Activated T-helper 1 cell treated with anti-CD3 and anti-CD28 coated beads, Interleukin-2, amount 50 U/mL, for 16 hours (primary cell): Measurements from ENCODE around the gene ZFHX2.
A peak's percentile ranks its signal among the peaks of the same experiment; 100 is the strongest.

ENCODE experiments used
- DNase-seq, 2 donors: peaks; one replicate each; pipeline ENCODE4 v3.0.0-alpha.2; 2020; ENCODE audit warnings: low read depth in 1 of 2, low spot score in 1 of 2

The ZFHX2 gene

GRCh38 chr14:23561873-23562821 is 10.6 kb upstream of the ZFHX2 start:
- no peak for DNase-seq

DNA sequence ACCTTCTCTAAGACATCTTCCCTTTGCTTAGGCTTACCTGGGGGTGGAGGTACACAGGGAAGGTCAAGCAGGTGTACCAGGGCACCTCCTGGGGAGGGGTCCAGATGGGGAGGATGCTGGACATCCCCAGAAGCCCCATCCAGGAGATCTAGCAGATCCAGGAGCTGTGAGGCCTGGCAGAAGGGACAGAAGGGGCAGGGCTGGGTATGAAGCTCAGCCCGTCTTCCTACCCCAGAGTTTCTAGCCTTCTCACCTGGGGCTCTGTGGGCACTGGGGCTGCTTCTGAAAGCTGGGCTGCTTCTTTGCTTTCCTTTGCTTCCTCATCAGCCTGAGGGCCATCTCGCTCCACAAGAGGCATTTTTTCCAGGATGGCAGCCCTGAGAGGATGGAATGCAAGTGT is 9.7 kb upstream of the ZFHX2 start:
- DNase-seq, result no peak

- DNase-seq, result no peak
Measured at GRCh38 chr14:23559926-23560520, 8.5 kb upstream of the ZFHX2 start.

- DNase-seq, result peak; percentile 42 to 44
Measured at GRCh38 chr14:23559010-23559925, 7.7 kb upstream of the ZFHX2 start.

GRCh38 chr14:23558346-23559009 is 6.9 kb upstream of the ZFHX2 start:
- no peak for DNase-seq

- DNase-seq, result no peak
Measured at GRCh38 chr14:23557946-23558345, 6.4 kb upstream of the ZFHX2 start.

GRCh38 chr14:23557521-23557920 is 6.0 kb upstream of the ZFHX2 start:
- no peak for DNase-seq

DNA sequence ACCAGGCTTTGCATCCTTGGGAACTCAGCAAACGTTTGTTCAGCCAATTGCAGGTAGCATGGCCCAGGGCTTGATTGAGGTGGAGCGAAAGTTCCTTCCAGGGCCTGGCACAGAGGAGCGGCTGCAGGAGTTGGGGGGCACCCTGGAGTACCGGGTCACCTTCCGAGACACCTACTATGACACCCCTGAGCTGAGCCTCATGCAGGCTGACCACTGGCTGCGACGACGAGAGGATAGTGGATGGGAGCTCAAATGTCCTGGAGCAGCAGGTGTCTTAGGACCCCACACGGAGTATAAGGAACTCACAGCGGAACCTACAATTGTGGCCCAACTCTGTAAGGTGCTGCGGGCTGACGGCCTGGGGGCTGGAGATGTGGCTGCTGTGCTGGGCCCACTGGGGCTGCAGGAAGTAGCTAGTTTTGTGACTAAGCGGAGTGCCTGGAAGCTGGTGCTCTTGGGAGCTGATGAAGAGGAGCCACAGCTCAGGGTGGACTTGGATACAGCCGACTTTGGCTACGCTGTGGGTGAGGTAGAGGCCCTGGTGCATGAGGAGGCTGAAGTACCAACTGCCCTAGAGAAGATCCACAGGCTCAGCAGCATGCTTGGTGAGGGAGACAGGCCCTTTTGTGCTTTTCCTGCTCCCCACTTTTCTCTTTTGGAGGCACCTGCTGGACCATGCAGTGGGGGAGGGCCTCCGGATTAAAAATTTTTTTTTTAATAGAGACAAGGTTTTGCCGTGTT is 5.3 kb upstream of the ZFHX2 start:
- no peak for DNase-seq

GRCh38 chr14:23555882-23556699 is 4.5 kb upstream of the ZFHX2 start, which contains the start of gene THTPA:
THTPA (plus strand) TSS chr14:23556271; CDS start chr14:23556758, 487 bp downstream.
- DNase-seq, result peak; percentile 82 to 85

GRCh38 chr14:23555533-23555881 is 3.9 kb upstream of the ZFHX2 start:
- DNase-seq, result no peak

DNA sequence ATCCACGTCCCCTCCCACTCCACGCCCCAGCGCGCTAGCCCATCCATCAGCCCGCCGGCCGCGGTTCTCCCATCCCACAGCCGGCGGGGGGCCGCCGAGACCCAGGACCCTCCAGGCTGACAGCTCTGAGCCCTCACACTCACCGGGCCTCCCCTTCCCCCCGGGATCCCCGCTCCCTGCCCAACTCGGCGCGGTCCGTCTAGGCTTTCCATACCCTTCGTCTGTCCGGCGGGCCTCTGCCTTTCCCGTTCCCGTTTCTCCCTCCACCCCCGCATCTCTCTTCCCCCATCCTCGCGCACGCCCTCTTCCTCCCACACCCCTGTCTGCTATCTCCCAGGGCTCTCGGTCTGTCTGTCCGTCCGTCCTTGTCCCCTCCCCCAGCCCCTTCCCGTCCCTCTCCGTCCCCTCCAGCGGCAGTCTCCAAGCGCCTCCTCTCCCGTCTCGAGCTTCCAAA is 726 bp downstream of the ZFHX2 start:
- no peak for DNase-seq

DNA sequence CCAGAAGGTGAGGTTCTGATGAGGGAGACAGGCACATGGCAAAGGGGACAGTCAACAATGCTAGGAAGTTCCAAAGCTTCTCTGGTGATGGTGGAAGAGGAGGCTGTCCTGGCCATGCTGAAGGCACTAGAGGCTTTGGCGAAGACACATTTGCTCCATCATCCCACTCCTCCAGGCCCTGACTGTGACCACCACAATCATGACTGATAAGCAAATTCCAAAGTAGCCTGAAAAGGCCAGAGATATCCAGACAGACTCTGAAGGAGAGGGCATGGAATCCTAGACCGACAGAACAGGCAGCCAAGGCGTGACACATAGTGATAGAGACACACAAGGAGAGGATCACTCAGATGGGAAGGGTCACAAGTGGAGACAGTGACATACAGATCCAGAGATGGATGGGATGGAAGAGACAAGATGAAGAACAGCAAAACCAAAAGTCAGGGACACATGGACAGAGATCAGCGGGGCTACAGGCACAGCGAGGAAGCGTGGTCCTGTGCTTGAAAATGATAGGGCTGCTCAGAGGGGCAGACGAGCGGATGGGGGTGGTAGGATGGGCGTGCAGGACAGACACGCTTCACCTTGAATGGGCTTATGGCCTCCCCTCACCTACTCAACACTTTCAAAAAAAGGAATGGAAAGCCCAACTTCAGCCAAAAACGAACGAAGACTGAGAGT is 1.3 kb downstream of the ZFHX2 start:
- no peak for DNase-seq

GRCh38 chr14:23548351-23549318 is 2.9 kb downstream of the ZFHX2 start:
- DNase-seq, result no peak

GRCh38 chr14:23547924-23548323 is 3.6 kb downstream of the ZFHX2 start:
- no peak for DNase-seq

GRCh38 chr14:23546450-23547035 is 5.0 kb downstream of the ZFHX2 start:
- DNase-seq, result no peak

- DNase-seq, result no peak
Measured at GRCh38 chr14:23545740-23546365, 5.7 kb downstream of the ZFHX2 start.
